Activated CD4-positive, alpha-beta T cell treated with anti-CD3 and anti-CD28 coated beads, Interleukin-2, amount 50 U/mL, for 1 hour (primary cell): ENCODE data around the gene PRR5L.
"Not testable (repeated sequence)": the region's sequence is repeated elsewhere in the genome, so short reads cannot be mapped to it uniquely, and the experiment has no call there.

Experiments
- DNase-seq: peaks from one replicate; pipeline ENCODE4 v3.0.0-alpha.2; 2020

The PRR5L gene

DNA sequence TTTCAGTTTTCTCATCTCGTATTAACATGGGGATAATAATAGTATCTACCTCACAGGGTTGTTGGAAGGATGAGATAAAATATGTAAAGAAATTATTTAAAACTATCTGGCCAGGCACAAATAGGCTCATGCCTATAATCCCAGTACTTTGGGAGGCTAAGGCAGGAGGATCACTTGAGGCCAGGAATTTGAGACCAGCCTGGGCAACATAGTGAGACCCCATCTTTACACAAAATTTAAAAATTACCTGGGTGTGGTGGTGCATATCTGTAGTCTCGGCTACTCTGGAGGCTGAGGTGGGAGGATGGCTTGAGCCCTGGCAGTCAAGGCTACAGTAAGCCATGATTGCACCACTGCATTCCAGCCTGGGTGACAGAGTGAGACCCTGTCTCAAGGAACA lies 215.0 kb downstream of the PRR5L start:
- not testable (repeated sequence) for DNase-seq

GRCh38 chr11:36512016-36512415 lies 215.9 kb downstream of the PRR5L start:
- no peak for DNase-seq

GRCh38 chr11:36513965-36514364 lies 217.9 kb downstream of the PRR5L start:
- DNase-seq: no peak
